OCI-LY7 (cell line): Measurements from ENCODE around the gene MAP2K7. TPM values are rescaled to one million over a fixed set of nuclear protein-coding genes. Genes with fewer than 3 reads are reported as not detected.
A peak's percentile ranks its signal among the peaks of the same experiment; 100 is the strongest.

Experiments
- BruUV-seq: library from RNA; stranded (reverse); fragments of 400-500 nt; replicated peaks from 2 replicates; lab custom pipeline; 2021; lab: Mats Ljungman, UMichigan
- CTCF ChIA-PET: fragments of 300-600 bp; sonication (Branson Sonifier 250); formaldehyde crosslinking; loops from one replicate; lab custom pipeline; 2022; ENCODE audit warnings: antibody characterized with exemption; ENCODE audit not compliant: unreplicated experiment; lab: Charles Lee
- POLR2A ChIA-PET: fragments of 300-600 bp; sonication (Branson Sonifier 250); formaldehyde crosslinking; loops from one replicate; lab custom pipeline; 2022; ENCODE audit warnings: antibody characterized with exemption; lab: Charles Lee
- DNase-seq: peaks from one replicate; pipeline ENCODE4 v3.0.0-alpha.2; 2015; ENCODE audit warnings: low spot score
- H2AFZ ChIP-seq: fragments of 200-600 bp; sonication (generic), shearing (Covaris generic); 2 replicates; pipeline ENCODE4 v1.6.1; 2014; ENCODE audit warnings: mild to moderate bottlenecking, antibody characterized with exemption, low read length, moderate library complexity
- H3K27ac ChIP-seq: fragments of 200-600 bp; sonication (generic); 2 replicates; pipeline ENCODE4 v1.5.1; 2014; ENCODE audit warnings: mixed run types, low read depth, mild to moderate bottlenecking, moderate library complexity, low read length, inconsistent platforms; ENCODE audit not compliant: poor library complexity, severe bottlenecking
- H3K36me3 ChIP-seq: fragments of 200-600 bp; sonication (generic); 2 replicates; pipeline ENCODE4 v1.6.1; 2014; ENCODE audit warnings: mild to moderate bottlenecking, antibody characterized with exemption, low read length, moderate library complexity, mixed read lengths; ENCODE audit not compliant: insufficient read depth
- H3K4me1 ChIP-seq: fragments of 200-600 bp; sonication (generic); 2 replicates; pipeline ENCODE4 v1.5.1; 2014; ENCODE audit warnings: mild to moderate bottlenecking, low read length; ENCODE audit not compliant: insufficient read depth, poor library complexity, severe bottlenecking
- H3K4me2 ChIP-seq: fragments of 200-600 bp; sonication (generic); 2 replicates; pipeline ENCODE4 v1.6.1; 2014; ENCODE audit warnings: mild to moderate bottlenecking, low read length
- H3K4me3 ChIP-seq: fragments of 200-600 bp; sonication (generic); 2 replicates; pipeline ENCODE4 v1.5.1; 2014; ENCODE audit warnings: mild to moderate bottlenecking, low read depth, low read length; ENCODE audit not compliant: poor library complexity, severe bottlenecking
- H3K79me2 ChIP-seq: fragments of 200-600 bp; sonication (generic); 2 replicates; pipeline ENCODE4 v1.6.1; 2016; ENCODE audit warnings: low read depth, mild to moderate bottlenecking, low read length, moderate library complexity, mixed read lengths; ENCODE audit not compliant: insufficient read depth
- H3K9me2 ChIP-seq: fragments of 200-600 bp; sonication (generic); 2 replicates; pipeline ENCODE4 v1.6.1; 2016; ENCODE audit warnings: mild to moderate bottlenecking, low read length, mixed read lengths; ENCODE audit not compliant: insufficient read depth
- H3K9me3 ChIP-seq: fragments of 200-600 bp; sonication (generic); 2 replicates; pipeline ENCODE4 v1.6.1; 2014; ENCODE audit warnings: mild to moderate bottlenecking, mixed run types, low read length, mixed read lengths
- H4K20me1 ChIP-seq: fragments of 200-600 bp; sonication (generic); 2 replicates; pipeline ENCODE4 v1.6.1; 2014; ENCODE audit warnings: mild to moderate bottlenecking, antibody characterized with exemption, low read length, moderate library complexity, mixed read lengths; ENCODE audit not compliant: insufficient read depth
- CTCF ChIP-seq: fragments of 200-600 bp; sonication (generic); conservative IDR thresholded peaks from 2 replicates; pipeline ENCODE4 v1.5.1; 2014; ENCODE audit warnings: mild to moderate bottlenecking, antibody characterized with exemption, low read length, moderate library complexity, mixed read lengths
- EZH2phosphoT487 ChIP-seq: fragments of 200-600 bp; sonication (generic); IDR thresholded peaks from 2 replicates; pipeline ENCODE4 v1.6.1; 2018; ENCODE audit warnings: low read depth, borderline replicate concordance, mild to moderate bottlenecking, mixed run types, antibody characterized with exemption, low read length, moderate library complexity, mixed read lengths
- intact Hi-C: fragments of 100-400 bp; cut with micrococcal nuclease; formaldehyde crosslinking; loops from one replicate; pipeline ENCODE4 v1.10.0; 2022; ENCODE audit not compliant: unreplicated experiment
- total RNA-seq, 2 experiments: library from RNA; depleted of rRNA in 1 of 2; stranded (reverse); fragments of >200 nt in 1 of 2; shearing (Covaris generic) in 1 of 2; gene quantifications; 2 replicates each; pipeline ENCODE4 v1.2.3, GENCODE V29; 2014 to 2022

The MAP2K7 gene
- total RNA-seq, 2 experiments from 2014 or later = 23.2 to 44.5 TPM

- intact Hi-C loops = no loop called here
- CTCF ChIA-PET = no interaction called here
- POLR2A ChIA-PET = no interaction called here
These were observed 47.5 kb upstream of the MAP2K7 start for GRCh38 chr19:7856109-7856591.

DNA sequence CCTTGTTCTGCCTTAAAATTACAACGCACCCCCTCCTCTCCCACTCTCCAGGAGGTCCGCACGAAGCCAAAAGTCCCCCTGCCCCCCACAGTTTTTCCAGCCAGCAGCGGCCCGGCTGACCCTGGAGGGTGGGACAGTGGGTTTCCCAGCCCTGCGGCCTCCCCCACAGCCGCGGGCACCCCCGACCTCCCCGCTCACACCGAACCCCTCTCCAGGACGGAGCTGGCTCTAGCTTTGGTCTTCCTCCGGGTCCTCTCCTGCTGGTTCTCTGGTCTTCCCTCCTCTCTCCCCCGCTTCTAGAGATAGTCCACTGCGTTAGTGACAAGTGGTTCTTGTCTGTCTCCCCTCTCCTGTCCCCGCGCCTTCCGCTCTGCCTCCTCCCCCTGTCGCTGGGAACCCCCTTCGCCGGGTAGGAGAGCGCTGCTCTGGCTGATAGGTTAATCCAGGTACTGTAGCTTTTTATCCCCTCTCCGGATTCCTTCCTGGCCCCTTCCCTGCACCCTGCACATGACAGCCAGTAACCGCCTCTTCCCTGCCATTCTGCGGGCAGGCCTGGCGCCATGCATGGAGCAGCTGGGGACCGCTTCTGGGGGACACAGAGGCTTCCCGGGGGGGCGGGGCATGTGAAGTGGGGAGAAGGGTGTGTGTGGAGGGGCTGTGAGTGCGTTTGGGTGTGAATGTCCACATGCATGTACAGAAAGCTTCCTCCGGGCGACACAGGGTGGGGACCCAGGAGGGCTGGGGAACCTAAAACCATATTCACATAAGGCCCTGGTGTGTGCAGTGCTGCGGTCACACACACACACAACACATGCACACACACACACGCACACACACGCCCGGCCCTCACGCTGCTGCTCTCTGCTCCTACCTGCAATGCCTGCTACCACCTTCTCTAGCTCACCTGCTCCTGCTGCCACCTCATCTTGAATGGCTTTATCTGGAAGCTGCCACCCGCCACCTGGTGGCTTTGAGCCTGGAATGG, 46.7 kb upstream of the MAP2K7 start:
- Histone ChIP-seq H3K9me3 (no peaks in the 10 kb centered on the region), H3K4me1 (peaks cover 13% of the 10 kb centered on the region), H4K20me1 (no peaks in the 10 kb centered on the region), H3K4me2 (no peak overlapping the region), H3K9me2 (no peaks in the 10 kb centered on the region), H3K36me3 (no peaks in the 10 kb centered on the region), H3K4me3 (no peak overlapping the region), H2AFZ (no peak overlapping the region), H3K79me2 (no peaks in the 10 kb centered on the region), H3K27ac (no peak overlapping the region)
- no peak for TF ChIP-seq CTCF
- TF ChIP-seq EZH2phosphoT487 = no peak
- intact Hi-C loops = no loop called here
- POLR2A ChIA-PET = interaction anchor here (0.6 kb wide), 1 partner anchor 119 kb away, joined by 3 read pairs; no protein-coding TSS in a partner anchor
- DNase-seq = peak; percentile 11
- BruUV-seq = no TSS peak
- CTCF ChIA-PET = interaction anchor here (1.5 kb wide), 1 partner anchor 12 kb away, joined by 5 read pairs; no protein-coding TSS in a partner anchor

More at GRCh38 chr19:7856109-7856591, 47.5 kb upstream of the MAP2K7 start:
- TF ChIP-seq CTCF (no peak), EZH2phosphoT487 (no peak)
- no peaks in the 10 kb centered on the region for H4K20me1 ChIP-seq
- H3K9me3 ChIP-seq = no peaks in the 10 kb centered on the region
- H3K27ac ChIP-seq = no peak overlapping the region
- no peaks in the 10 kb centered on the region for H3K9me2 ChIP-seq
- no peaks in the 10 kb centered on the region for H3K79me2 ChIP-seq
- BruUV-seq = no TSS peak
- peaks cover 10% of the 10 kb centered on the region for H3K4me1 ChIP-seq
- no peak overlapping the region for H3K4me3 ChIP-seq
- no peak overlapping the region for H3K4me2 ChIP-seq
- H3K36me3 ChIP-seq = no peaks in the 10 kb centered on the region
- H2AFZ ChIP-seq = no peak overlapping the region
- no peak for DNase-seq
